Lower lobe of right lung (tissue), 2 donors: ENCODE results near the gene UBALD1. TPM values are rescaled to one million over a fixed set of nuclear protein-coding genes. Genes with fewer than 3 reads are reported as not detected.

Experiments
- ATAC-seq, 2 donors: fragments of 200-7000 bp; cut with Tn5 transposase; one replicate each; pipeline ENCODE4 v1.9.1; 2020 to 2022; ENCODE audit warnings: mild to moderate bottlenecking in 2 of 2, moderate library complexity in 2 of 2
- DNase-seq: peaks from one replicate; pipeline ENCODE4 v3.0.0-alpha.2; 2020
- H3K27ac ChIP-seq: fragments of 200-600 bp; one replicate; pipeline ENCODE4 v1.8.0; 2022
- H3K27me3 ChIP-seq: fragments of 200-600 bp; one replicate; pipeline ENCODE4 v1.8.0; 2022; ENCODE audit warnings: low read depth
- H3K36me3 ChIP-seq: fragments of 200-600 bp; one replicate; pipeline ENCODE4 v1.8.0; 2022; ENCODE audit warnings: mild to moderate bottlenecking
- H3K4me1 ChIP-seq: fragments of 200-600 bp; one replicate; pipeline ENCODE4 v1.8.0; 2022
- H3K4me3 ChIP-seq: fragments of 200-600 bp; one replicate; pipeline ENCODE4 v1.8.0; 2022; ENCODE audit warnings: mild to moderate bottlenecking
- H3K9me3 ChIP-seq: fragments of 200-600 bp; one replicate; pipeline ENCODE4 v1.8.0; 2022
- intact Hi-C: fragments of 100-400 bp; cut with DNase I; formaldehyde crosslinking; loops from one replicate; pipeline ENCODE4 v1.11.0; 2022
- total RNA-seq: library from RNA; stranded (reverse); fragmentation: NEBNext Ultra II Directional; extraction: Animal tissue kit (Norgen Biotek cat#: 25700); gene quantifications from one replicate; pipeline ENCODE4 v1.2.1, GENCODE V29; 2021
- TF ChIP-seq, protein P1 (sequence below): fragments of 200-600 bp; IDR thresholded peaks from one replicate; pipeline ENCODE4 v1.8.0; 2022; ENCODE audit warnings: antibody characterized with exemption, mild to moderate bottlenecking
- donor health status: DM: no; HTN: yes; CAD: no; lungs with severe emphysema.

The UBALD1 gene
- total RNA-seq, 1 donor from 2014 or later = 30.2 TPM

DNA sequence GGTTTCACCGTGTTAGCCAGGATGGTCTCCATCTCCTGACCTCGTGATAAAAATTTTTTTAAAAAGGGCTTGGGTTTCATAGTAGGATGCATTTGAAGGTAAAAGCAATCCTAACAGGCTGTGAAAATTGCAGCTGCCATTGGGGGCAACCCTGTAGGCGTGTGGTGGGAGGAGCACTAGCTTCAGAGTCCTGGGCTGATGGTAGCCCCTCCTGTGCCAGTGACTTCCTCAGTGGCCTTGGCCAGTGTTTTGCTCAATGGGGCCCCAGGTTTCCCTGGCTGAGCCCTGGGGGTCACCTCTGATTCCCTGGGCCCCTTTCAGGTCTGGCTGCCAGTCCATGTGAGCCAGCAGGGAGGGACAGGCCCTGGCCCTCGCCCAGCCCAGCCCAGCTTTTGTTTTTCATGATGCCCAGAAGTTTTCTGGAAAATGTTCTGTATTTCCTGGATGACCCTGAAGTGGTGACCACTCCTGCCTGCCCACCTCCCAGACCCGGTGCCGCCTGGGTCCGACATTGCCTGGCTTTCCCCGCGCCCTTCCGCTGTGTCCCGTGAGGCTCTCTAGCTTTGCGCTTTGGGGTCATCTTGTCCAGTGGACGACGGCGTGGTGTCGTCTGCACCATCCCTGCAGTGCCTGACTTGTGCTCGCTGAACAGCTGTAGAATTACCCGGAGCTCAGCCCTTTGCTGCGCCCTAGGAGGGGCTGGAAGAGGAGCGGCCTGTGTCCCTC is 19.4 kb upstream of the UBALD1 start:
- peaks cover 2% of the 10 kb centered on the region for H3K9me3 ChIP-seq
- H3K36me3 ChIP-seq = peaks cover 36% of the 10 kb centered on the region
- H3K4me1 ChIP-seq = no peaks in the 10 kb centered on the region
- H3K27ac ChIP-seq = no peak overlapping the region
- TF ChIP-seq, protein P1, sequence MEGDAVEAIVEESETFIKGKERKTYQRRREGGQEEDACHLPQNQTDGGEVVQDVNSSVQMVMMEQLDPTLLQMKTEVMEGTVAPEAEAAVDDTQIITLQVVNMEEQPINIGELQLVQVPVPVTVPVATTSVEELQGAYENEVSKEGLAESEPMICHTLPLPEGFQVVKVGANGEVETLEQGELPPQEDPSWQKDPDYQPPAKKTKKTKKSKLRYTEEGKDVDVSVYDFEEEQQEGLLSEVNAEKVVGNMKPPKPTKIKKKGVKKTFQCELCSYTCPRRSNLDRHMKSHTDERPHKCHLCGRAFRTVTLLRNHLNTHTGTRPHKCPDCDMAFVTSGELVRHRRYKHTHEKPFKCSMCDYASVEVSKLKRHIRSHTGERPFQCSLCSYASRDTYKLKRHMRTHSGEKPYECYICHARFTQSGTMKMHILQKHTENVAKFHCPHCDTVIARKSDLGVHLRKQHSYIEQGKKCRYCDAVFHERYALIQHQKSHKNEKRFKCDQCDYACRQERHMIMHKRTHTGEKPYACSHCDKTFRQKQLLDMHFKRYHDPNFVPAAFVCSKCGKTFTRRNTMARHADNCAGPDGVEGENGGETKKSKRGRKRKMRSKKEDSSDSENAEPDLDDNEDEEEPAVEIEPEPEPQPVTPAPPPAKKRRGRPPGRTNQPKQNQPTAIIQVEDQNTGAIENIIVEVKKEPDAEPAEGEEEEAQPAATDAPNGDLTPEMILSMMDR = no peak
- no peak for DNase-seq
- peak in 1 of 2 donors; percentile 6 for ATAC-seq
- H3K27me3 ChIP-seq = no peaks in the 10 kb centered on the region
- no peak overlapping the region for H3K4me3 ChIP-seq
- intact Hi-C loops = no loop called here

DNA sequence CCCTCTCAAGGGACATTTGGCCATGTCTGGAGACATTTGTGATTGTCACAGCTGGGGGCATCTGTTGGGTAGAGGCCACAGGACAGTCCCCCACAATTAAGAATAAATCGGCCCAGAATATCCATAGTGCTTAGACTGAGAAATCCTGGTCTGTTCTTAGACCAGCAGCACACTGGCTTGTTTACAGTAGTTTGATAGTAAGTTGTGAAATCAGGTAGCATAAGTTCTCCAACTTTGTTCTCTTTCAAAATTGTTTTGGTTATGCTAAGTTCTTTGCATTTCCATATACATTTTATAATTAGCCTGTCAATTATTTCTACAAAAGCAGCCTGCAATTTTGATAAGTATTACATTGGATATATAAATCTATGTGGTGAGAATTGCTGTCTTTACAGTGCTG is 16.8 kb upstream of the UBALD1 start:
- Histone ChIP-seq H3K4me1 (peaks cover 11% of the 10 kb centered on the region), H3K27me3 (no peaks in the 10 kb centered on the region), H3K27ac (no peak overlapping the region), H3K9me3 (peaks cover 2% of the 10 kb centered on the region), H3K4me3 (no peak overlapping the region), H3K36me3 (peaks cover 23% of the 10 kb centered on the region)
- intact Hi-C loops = no loop called here
- TF ChIP-seq, protein P1 = no peak
- DNase-seq (no peak), ATAC-seq (no peak)

DNA sequence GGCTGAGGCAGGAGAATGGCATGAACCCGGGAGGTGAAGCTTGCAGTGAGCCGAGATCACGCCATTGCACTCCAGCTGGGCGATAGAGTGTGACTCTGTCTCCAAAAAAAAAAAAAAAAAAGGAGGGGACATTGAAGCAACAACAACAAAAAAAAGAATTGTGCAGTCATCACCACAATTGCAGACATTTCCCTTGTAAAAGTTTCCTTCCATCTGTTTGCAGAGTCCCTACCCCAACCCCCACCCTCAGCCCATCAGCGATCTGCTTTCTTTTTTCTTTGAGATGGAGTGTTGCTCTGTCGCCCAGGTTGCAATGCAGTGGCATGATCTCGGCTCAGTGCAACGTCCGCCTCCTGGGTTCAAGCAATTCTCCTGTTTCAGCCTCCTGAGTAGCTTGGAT is 13.6 kb upstream of the UBALD1 start:
- no peak for ATAC-seq
- Histone ChIP-seq H3K9me3 (peaks cover 2% of the 10 kb centered on the region), H3K27ac (no peak overlapping the region), H3K36me3 (no peaks in the 10 kb centered on the region), H3K4me3 (no peak overlapping the region), H3K27me3 (no peaks in the 10 kb centered on the region), H3K4me1 (peaks cover 29% of the 10 kb centered on the region)
- intact Hi-C loops = no loop called here
- TF ChIP-seq, protein P1 = no peak
- DNase-seq = no peak

DNA sequence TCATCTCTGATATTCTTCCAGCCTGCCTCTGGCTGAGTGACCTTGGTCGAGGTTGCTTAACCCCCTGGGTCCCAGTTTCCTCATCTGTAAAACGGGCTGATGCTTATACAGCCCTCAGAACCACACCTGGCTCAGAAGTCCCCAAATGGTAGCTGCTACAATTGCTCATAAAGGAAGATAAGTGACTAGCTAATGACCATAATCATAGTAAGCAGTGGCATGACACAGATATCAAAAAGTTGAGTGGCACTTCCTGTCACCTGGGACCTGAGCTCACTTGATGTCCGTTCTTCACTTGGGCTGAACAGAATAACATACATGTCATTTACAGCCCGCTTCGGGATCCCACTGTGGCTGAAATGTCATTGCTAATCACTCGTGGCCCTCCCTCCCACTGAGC is 11.7 kb upstream of the UBALD1 start:
- Histone ChIP-seq H3K27ac (peak overlapping the region; percentile 99), H3K4me1 (peaks cover 29% of the 10 kb centered on the region), H3K27me3 (no peaks in the 10 kb centered on the region), H3K4me3 (peak overlapping the region; percentile 99), H3K36me3 (no peaks in the 10 kb centered on the region), H3K9me3 (peaks cover 2% of the 10 kb centered on the region)
- intact Hi-C loops = no loop called here
- DNase-seq (no peak), ATAC-seq (no peak)
- TF ChIP-seq, protein P1 = no peak

DNA sequence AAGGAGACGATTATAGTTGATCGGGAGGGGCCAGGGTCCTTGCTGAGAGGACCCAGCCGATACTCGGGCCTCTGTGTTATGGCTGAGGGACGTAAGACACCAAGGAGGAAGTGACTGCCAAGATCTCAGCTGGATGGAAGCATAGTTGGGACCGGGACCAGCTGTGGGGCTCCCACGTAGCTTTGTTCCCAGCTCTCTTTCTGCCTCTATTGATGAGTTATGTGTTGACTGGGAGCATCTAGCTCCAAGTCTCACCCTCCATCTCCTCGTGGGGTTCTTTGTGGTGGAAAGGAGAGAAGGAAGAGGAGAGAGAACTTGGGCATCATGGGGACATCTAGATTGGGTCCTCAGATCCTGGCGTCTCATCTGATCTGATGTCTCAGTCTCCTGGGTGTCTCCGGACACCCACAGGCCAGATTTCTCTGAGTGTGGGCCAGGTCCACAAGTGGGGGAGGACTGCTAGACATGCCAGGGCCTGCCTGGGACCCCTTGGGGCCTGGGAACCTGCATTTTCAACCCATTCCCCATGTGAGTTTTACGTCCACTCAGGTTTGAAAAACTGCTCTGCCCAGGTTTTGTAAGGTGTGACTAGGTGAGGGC is 11.0 kb upstream of the UBALD1 start:
- H3K4me3 ChIP-seq = peak overlapping the region; percentile 99
- TF ChIP-seq, protein P1 = no peak
- intact Hi-C loops = no loop called here
- peaks cover 29% of the 10 kb centered on the region for H3K4me1 ChIP-seq
- H3K36me3 ChIP-seq = no peaks in the 10 kb centered on the region
- ATAC-seq (no peak), DNase-seq (no peak)
- H3K27me3 ChIP-seq = no peaks in the 10 kb centered on the region
- H3K9me3 ChIP-seq = no peaks in the 10 kb centered on the region
- peak overlapping the region; percentile 99 for H3K27ac ChIP-seq
